ENCODE measurements around the gene MZT2A.
A peak's percentile ranks its signal among the peaks of the same experiment; 100 is the strongest.
"Not testable (repeated sequence)": the region's sequence is repeated elsewhere in the genome, so short reads cannot be mapped to it uniquely, and the experiment has no call there.

MZT2A gene

DNA sequence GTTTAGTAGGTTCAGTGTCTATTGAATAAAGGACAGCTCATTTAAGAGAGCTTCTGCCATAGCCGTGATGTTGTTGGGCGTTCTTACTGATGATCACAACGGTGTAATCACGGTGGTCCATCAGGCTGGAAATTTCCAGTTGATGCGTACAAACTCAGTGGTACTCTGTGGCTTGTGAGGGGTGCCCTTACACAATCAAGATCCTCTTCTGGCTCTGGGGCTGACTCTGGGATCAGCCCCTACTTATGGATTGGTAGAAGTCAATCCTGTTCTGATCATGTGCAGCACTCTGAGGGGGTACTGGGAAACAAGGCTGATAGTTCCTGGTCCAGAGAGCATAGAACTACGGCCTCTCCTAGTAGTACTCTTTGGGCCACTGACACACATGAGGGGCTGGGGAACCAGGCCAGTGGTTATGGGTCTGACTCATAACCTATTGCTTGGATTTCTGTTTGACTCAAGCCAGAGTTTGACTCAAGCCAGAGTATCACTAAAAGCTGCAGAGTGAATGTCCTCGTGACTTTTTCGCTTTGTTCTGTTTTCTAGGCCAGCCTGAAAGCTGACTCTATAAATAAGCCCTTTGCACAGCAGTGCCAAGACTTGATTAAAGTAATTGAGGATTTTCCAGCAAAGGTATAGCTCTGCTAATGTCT, 6.2 kb upstream of the MZT2A start:
- DNase-seq (ENCODE audit: low read depth, low spot score); H3K4me3 ChIP-seq (ENCODE audit: low read depth, low read length); POLR2A ChIA-PET; CTCF ChIA-PET: not testable (repeated sequence)

DNA sequence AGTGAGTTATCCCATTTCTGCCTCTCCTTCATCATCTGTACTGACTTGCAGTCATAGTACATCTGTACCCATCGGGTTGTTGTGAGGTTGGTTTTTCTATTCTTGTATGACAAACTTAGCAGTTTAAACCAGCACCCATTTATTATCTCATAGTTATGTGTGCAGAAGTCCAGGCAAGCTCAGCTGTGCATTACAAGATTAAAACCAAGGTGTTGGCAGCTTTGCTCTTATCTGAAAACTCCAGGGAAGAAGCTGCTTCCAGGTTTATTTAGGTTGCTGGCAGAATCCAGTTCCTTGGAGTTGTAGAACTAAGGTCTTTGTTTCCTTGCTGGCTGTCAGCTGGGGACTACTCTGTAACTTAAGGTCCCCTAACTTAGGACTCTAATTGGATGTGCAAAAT, 3.3 kb upstream of the MZT2A start:
- POLR2A ChIA-PET; DNase-seq (ENCODE audit: low read depth, low spot score); H3K4me3 ChIP-seq (ENCODE audit: low read depth, low read length): not testable (repeated sequence)
- CTCF ChIA-PET, result interaction anchor here (1.9 kb wide), 1 partner anchor 8 kb away, joined by 5 read pairs; no protein-coding TSS in a partner anchor

DNA sequence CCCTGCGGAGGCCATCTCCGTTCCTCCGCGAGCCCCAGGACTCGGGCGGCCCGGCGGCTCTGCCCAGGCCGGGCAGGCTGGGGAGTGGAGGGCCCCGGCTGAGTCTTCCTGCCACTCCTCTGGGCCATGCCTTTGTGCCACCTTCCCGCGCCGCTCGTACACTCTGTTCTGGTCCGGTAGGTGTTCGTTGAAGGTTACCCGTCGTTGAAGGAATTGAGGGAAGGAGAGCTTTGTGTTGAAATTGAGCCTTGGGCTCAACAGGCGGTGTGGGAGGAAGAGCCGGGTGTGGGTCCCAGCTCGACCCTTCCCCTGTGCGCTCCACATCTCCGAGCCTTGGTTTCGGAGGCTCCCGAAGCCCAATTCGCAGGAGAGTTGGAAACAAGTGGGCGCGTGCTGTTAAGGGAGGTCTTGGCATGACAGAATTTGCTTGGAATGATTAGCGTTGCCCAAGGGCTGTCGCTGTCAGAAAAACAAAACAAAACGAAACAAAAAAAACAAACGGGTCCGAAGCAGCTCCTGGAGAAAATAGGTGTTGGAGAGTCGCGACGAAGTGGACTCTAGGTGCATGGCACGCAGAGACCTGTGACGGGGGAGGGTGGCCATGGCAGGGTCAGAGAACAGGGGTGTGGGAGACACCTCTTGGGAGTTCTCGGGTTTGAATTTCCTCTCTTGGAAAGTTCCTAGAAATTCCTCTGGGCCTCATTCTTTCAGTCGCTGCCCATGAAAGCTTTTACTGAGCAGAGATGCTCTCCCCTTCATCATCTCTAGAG, 1.2 kb upstream of the MZT2A start:
- no peak for DNase-seq (ENCODE audit: low read depth, low spot score)
- POLR2A ChIA-PET, result interaction anchor here (0.7 to 1.4 kb wide), 2 partner anchors 166 to 189 kb away, joined by 3 to 4 read pairs; no protein-coding TSS in a partner anchor
- peak overlapping the region; percentile 88 for H3K4me3 ChIP-seq (ENCODE audit: low read depth, low read length)
- CTCF ChIA-PET, result interaction anchor here (0.6 to 2.9 kb wide), 19 partner anchors 9 to 477 kb away, joined by 3 to 18 read pairs (median 4); no protein-coding TSS in a partner anchor
- TF ChIP-seq, protein P1, sequence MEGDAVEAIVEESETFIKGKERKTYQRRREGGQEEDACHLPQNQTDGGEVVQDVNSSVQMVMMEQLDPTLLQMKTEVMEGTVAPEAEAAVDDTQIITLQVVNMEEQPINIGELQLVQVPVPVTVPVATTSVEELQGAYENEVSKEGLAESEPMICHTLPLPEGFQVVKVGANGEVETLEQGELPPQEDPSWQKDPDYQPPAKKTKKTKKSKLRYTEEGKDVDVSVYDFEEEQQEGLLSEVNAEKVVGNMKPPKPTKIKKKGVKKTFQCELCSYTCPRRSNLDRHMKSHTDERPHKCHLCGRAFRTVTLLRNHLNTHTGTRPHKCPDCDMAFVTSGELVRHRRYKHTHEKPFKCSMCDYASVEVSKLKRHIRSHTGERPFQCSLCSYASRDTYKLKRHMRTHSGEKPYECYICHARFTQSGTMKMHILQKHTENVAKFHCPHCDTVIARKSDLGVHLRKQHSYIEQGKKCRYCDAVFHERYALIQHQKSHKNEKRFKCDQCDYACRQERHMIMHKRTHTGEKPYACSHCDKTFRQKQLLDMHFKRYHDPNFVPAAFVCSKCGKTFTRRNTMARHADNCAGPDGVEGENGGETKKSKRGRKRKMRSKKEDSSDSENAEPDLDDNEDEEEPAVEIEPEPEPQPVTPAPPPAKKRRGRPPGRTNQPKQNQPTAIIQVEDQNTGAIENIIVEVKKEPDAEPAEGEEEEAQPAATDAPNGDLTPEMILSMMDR (IDR thresholded peaks at IDR 0.05; ENCODE audit: insufficient read depth, low read length, missing control alignments), result no peak

DNA sequence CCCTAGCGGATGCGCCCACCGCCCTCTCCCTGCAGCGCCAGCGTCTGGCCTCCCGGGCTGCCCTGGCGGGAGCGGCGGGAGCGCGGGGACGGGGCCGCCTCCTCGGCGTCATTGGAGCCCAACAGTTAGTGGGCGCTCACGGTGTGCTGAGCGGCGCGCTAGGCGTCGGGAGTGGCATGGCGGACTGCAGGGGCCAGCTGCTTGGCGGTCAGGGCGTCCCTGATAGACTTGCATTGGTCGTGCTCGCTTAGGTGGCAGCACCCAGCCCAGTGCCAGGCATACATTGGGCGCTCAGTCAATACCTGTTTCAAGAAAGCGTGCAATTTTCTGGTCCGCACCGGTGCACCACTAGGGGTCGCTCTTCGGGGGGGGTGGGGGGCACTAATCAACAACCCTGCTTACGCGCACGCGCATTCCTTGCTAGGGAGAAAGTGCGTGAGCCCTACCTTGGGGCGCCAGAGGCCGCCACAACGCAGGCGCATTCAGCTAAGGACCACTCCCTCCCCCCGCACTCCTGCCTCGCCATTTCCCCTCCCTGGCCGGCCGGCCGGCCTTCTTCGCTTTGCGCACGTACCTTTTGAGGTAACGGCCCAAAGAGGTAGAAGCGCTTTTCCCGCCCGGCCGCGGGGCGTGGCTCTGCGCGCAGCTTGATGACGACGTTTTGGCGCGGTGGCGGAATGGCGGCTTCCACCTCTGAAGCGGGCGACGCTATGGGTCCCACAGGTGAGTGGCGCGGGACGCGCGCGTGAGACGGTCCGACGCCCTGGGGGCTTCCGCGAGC, 411 bp upstream of the MZT2A start:
- CTCF ChIA-PET, result interaction anchor here (0.9 to 2.9 kb wide), 18 partner anchors 9 to 476 kb away, joined by 3 to 18 read pairs (median 4); no protein-coding TSS in a partner anchor
- H3K4me3 ChIP-seq (ENCODE audit: low read depth, low read length), result peak overlapping the region; percentile 88
- POLR2A ChIA-PET, result interaction anchor here (0.7 to 1.4 kb wide), 2 partner anchors 167 to 190 kb away, joined by 3 to 4 read pairs; no protein-coding TSS in a partner anchor
- TF ChIP-seq, protein P1 (IDR thresholded peaks at IDR 0.05; ENCODE audit: insufficient read depth, low read length, missing control alignments), result peak; percentile 75
- peak; percentile 47 for DNase-seq (ENCODE audit: low read depth, low spot score)

DNA sequence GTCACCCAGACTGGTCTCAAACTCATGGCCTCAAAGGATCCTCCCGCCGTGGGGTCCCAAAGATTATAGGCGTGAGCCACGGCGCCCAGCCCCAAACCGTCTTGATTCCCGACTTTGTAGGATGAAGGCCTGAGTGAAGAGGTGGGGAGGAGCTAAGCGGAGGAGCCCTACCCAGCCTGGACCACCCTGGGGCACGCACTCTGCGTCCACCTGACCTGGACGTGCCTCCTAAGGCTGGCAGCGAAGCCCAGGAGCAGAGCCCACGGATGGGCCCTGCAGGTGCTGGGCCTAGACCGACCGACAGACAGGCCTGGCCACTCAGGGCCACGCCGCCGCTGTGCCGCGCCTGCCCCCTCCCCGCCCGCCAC, 744 bp downstream of the MZT2A start:
- POLR2A ChIA-PET, result not testable (repeated sequence)
- CTCF ChIA-PET, result interaction anchor here (1.3 to 2.9 kb wide), 6 partner anchors 8 to 78 kb away, joined by 3 to 18 read pairs (median 14); no protein-coding TSS in a partner anchor
- peak overlapping the region; percentile 56 for H3K4me3 ChIP-seq (ENCODE audit: low read depth, low read length)

DNA sequence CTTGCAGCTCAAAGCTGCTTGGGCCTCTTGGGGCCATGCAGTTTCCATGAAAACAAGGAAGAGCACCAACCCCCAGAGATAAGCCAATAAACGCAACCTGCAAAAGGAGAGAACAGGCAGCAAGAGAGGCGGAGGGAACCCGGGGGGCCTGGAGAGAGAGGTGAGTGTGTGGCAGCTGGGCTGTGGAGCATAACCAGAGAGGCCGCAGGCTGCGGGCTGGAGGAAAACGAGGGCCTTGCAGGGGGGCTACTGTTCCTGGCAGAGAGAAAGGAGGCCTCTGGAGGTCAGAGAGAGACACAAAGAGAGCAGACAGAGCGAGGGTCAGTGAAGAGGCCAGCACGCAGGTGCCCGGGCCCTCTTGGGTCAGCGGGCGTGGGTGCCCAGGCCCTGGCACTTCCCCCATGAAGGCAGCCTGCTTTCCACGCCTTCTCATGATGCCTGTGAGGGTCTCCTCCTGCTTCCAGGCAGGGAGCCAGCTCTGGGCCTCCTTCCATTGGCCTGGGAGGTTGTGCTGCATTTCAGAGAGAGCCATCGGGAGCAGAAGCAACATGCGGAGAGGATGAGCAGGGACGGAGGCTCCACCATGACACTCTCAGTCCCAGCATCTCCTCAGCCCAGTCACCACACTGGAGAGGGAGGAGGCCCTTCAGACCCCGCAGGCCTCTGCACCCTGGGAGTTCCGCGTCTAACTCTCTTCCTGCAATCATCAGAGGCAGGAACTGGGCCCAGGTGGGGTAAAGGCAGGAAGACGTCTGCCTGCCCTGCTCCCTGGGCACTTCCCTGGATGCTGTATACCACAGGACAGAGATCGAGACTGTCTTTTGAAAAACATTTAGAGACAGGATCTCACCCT, 1.4 kb downstream of the MZT2A start:
- DNase-seq (ENCODE audit: low read depth, low spot score); POLR2A ChIA-PET: not testable (repeated sequence)
- CTCF ChIA-PET, result interaction anchor here (1.9 kb wide), 1 partner anchor 8 kb away, joined by 6 read pairs; no protein-coding TSS in a partner anchor
- peak overlapping the region; percentile 56 for H3K4me3 ChIP-seq (ENCODE audit: low read depth, low read length)

More for the DNA sequence above, 744 bp downstream of the MZT2A start:
- not testable (repeated sequence) for DNase-seq (ENCODE audit: low read depth, low spot score)

DNA sequence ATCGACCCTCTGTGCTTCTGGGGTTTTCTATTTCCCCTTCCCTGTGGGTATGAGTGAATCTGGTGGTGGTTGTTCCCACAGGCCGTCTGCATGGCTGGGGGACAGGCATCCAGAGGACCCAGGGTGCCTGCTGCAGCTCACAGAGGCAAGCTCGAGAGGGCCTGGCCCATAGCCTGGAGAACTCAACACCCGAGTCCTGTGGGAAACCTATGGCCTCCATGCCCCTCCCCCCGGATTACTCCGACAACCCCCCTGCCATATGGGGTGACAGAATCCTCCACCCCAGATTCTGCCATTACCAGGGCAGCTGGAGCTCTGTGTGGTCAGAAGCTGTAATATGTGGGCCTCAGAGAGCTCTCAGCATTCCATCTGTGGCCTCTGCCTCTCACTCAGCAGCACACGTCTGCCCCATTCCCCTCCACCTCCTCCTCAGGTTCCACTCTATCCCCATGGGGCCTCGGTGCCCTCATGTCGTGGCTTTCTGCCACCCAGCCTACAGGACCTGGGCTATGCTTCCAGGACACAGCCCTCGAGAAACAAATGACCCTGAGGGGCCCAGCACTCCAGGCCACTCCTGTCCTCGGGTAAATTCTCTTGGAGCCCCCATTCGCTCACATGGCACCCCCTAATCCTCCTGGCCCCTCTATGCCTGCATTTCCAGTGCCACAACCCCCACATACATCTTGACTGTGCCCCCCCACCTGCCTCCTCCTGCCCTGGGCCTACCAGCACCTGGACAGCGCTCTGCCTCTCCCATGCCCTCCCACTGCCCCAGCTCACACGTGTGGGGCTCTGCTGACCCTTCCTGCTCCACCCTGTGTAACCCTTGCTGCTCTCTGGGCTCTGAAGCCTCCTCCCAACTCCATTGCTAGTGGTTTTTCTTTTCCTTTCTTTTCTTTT, 3.6 kb downstream of the MZT2A start:
- CTCF ChIA-PET, result no interaction called here
- TF ChIP-seq, protein P1 (IDR thresholded peaks at IDR 0.05; ENCODE audit: insufficient read depth, low read length, missing control alignments), result no peak
- POLR2A ChIA-PET, result no interaction called here
- no peak for DNase-seq (ENCODE audit: low read depth, low spot score)
- H3K4me3 ChIP-seq (ENCODE audit: low read depth, low read length), result no peak overlapping the region

DNA sequence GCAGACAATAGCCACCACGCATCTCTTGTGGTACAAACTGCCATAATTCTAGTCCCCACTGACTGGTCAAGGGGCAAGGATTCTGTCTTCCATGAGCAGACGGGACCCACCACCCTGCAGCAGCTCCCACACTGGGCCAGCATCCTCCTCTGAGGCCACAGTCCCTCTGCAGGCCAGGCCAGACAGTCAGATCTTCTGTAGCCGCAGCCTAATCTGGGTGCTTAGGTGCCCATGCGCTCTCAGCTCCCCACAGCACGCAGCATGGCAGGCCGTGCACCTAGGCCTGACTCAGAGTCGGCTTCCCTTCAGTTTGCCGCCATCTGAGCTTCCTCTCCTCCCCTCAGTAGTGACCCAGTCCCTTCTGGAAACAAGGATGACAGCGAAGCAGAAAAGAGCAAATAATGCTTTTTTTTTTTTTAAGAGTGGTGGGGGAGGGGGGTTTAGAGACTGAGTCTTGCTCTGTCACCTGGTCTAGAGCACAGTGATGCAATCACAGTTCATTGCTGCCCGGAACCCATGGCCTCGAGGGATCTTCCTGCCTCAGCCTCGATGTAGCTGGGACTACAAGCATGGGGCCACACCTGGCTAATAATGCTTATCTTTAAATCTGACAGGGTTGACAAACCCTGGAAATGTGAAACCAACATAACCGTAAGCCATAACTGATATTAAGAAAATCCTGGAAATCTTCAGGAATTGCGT, 5.8 kb downstream of the MZT2A start:
- CTCF ChIA-PET; DNase-seq (ENCODE audit: low read depth, low spot score); POLR2A ChIA-PET; H3K4me3 ChIP-seq (ENCODE audit: low read depth, low read length): not testable (repeated sequence)

DNA sequence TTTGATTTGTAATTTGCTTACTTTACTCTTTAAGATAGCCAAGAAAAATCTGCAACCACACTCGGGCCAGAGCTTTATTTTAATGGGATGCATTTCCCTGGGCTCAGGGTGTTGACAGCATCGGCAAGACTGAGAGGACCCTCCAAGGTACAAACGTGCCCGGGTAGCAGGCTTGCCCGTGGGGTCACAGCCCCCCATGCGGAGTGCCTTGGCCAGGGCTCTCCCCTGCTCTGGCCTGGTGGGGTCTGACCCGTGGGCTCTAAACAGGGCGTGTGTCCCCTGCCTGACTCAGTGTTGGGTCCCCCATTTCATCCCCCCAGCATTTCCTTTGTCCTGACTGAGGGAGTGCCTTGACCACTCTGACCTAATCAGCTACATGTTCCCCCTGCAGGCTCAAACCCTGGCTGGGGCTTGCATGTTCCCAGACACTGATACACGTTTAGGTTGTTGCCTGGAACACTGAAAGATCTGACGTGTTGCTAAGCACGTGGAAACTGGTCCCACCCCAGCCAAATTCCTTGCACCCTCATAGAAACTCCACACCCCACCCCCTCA, 7.2 kb downstream of the MZT2A start:
- H3K4me3 ChIP-seq (ENCODE audit: low read depth, low read length); POLR2A ChIA-PET; DNase-seq (ENCODE audit: low read depth, low spot score): not testable (repeated sequence)
- CTCF ChIA-PET, result interaction anchor here (0.9 kb wide), 1 partner anchor 8 kb away, joined by 3 read pairs; no protein-coding TSS in a partner anchor
